C4-2B (cell line): ENCODE data around the gene ATP9A.

Experiments used
- ZFX ChIP-seq: fragments of 450-650 bp; IDR thresholded peaks from 2 replicates; pipeline ENCODE4 v1.6.1; 2017
- TF ChIP-seq, protein P1 (sequence below): fragments of 450-650 bp; conservative IDR thresholded peaks from 2 replicates; pipeline ENCODE4 v1.5.1; 2017; ENCODE audit warnings: mild to moderate bottlenecking

DNA sequence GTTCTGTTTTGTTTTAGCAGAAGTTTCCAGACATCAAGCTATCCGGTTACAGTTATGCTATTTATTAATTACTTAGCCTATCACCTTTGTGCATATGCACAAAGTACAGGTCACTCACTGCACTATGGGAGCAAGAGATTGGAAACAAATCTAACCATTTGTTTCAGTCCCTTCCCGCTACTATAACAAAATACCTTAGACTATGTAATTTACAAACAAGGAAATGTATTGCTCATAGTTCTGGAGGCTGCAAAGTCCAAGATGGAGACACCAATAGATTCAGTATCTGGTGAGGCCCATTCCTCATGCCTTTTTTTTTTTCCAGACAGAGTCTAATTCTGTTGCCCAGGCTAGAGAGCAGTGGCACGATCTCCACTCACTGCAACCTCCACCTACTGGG lies 35.1 kb downstream of the ATP9A start:
- TF ChIP-seq, protein P1, sequence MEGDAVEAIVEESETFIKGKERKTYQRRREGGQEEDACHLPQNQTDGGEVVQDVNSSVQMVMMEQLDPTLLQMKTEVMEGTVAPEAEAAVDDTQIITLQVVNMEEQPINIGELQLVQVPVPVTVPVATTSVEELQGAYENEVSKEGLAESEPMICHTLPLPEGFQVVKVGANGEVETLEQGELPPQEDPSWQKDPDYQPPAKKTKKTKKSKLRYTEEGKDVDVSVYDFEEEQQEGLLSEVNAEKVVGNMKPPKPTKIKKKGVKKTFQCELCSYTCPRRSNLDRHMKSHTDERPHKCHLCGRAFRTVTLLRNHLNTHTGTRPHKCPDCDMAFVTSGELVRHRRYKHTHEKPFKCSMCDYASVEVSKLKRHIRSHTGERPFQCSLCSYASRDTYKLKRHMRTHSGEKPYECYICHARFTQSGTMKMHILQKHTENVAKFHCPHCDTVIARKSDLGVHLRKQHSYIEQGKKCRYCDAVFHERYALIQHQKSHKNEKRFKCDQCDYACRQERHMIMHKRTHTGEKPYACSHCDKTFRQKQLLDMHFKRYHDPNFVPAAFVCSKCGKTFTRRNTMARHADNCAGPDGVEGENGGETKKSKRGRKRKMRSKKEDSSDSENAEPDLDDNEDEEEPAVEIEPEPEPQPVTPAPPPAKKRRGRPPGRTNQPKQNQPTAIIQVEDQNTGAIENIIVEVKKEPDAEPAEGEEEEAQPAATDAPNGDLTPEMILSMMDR = no peak
- no peak for TF ChIP-seq ZFX
